Measurements from ENCODE around the gene KLHDC4.

- TF ChIP-seq POLR2A (IDR thresholded peaks at IDR 0.05; ENCODE audit: low read length) (no peak), GATA1 (IDR thresholded peaks at IDR 0.05; ENCODE audit: low read depth, low read length) (no peak)
Observed at GRCh38 chr16:87741700-87742415, 23.9 kb downstream of the KLHDC4 start.

All from erythroblast (primary cell).